Fibroblast of peridontal ligament (primary cell): ENCODE results near the gene CLEC2B.

Source experiments
- DNase-seq: peaks from one replicate; pipeline ENCODE4 v3.0.0-alpha.2; 2010; ENCODE audit errors: extremely low read depth

Gene CLEC2B

DNA sequence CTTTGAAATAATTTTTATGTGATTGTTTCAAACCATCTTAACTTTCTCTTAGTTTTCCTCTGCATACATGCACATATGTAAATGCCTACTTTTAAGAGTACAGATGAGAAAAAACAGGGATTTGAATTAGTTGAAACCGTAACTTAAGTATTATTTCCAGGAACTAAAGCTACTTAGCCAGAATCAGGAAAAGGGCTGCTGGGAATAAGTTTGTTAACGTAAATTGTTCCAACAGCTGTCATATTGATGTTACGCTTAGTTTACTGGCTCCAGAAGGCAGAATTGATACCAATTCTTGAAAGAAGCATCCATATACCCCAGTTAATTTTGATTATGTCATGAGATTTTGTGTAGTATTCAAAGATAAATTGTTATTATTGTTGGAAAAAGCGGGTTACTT is 59.8 kb downstream of the CLEC2B start:
- no peak for DNase-seq

GRCh38 chr12:9808504-9808903 is 60.6 kb downstream of the CLEC2B start:
- DNase-seq = no peak

- DNase-seq = no peak
Observed at GRCh38 chr12:9806714-9807113, 62.4 kb downstream of the CLEC2B start.

- no peak for DNase-seq
Observed at GRCh38 chr12:9805883-9806282, 63.3 kb downstream of the CLEC2B start.
